Activated CD8-positive, alpha-beta memory T cell treated with anti-CD3 and anti-CD28 coated beads for 36 hours (primary cell): ENCODE measurements around the gene KCP. TPM values are rescaled to one million over a fixed set of nuclear protein-coding genes. Genes with fewer than 3 reads are reported as not detected.
"Not testable (repeated sequence)": the region's sequence is repeated elsewhere in the genome, so short reads cannot be mapped to it uniquely, and the experiment has no call there.

Experiments used
- CTCF ChIA-PET: fragments of 350-600 bp; sonication (Branson Sonifier 250); formaldehyde crosslinking; loops from one replicate; lab custom pipeline; 2021; ENCODE audit warnings: antibody characterized with exemption; lab: Charles Lee
- POLR2A ChIA-PET: fragments of 350-600 bp; sonication (Branson Sonifier 250); formaldehyde crosslinking; loops from one replicate; lab custom pipeline; 2021; ENCODE audit warnings: antibody characterized with exemption; lab: Charles Lee
- total RNA-seq, 2 experiments: library from RNA; stranded (reverse); gene quantifications; one replicate each; pipeline ENCODE4 v1.2.3, GENCODE V29; 2021

The KCP gene
- total RNA-seq, 2 experiments from 2014 or later: 0.53 to 0.61 TPM

- ChIA-PET POLR2A (no interaction called here), CTCF (interaction anchor here (0.7 to 1.0 kb wide), 2 partner anchors 31 to 178 kb away, joined by 3 to 4 read pairs; no protein-coding TSS in a partner anchor)
Measured at GRCh38 chr7:128913870-128914565, 3.5 kb upstream of the KCP start.

DNA sequence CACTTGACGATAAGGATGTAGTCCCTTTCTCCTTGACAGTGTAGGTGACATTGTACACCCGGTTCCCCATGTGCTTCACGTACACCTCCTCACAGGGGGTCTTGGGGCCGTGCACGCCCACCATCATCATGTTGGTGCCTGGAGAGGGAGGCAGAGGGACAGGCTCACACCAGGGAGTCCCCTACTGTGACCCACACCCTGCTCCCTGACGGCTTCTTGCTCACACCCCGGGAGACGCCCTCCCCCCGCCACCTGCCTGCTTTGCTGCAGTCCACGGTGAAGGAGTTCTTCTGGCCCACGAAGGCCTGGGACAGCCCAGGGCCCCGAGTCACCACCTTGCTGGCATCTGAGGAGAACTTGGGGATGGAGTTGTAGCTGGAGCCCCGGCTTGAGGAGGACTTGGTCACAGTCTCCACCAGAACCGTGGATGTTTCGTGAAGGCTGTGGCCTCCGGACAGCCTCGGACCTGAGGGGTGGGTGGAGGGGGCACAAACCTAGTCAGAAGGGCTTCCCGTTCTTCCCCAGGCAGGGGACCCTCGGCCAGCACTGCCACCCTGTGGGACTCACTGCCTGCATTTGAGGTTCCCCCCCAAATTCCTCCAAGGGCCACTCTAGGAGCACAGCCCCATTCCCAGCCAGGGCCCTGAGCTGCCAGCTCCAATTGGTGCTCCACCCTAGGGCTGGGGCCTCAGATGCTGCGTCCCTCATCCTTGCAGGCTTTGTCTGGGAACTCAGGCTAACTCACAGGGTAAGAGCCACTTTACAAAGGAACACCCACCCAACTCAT, 2.4 kb upstream of the KCP start:
- POLR2A ChIA-PET: not testable (repeated sequence)
- CTCF ChIA-PET: interaction anchor here (0.7 kb wide), 1 partner anchor 30 kb away, joined by 3 read pairs; no protein-coding TSS in a partner anchor

GRCh38 chr7:128912281-128912680, 1.8 kb upstream of the KCP start:
- ChIA-PET POLR2A (no interaction called here), CTCF (interaction anchor here (0.6 to 1.5 kb wide), 2 partner anchors 25 to 183 kb away, joined by 3 to 4 read pairs; no protein-coding TSS in a partner anchor)

GRCh38 chr7:128911423-128912031, 1.0 kb upstream of the KCP start:
- POLR2A ChIA-PET: no interaction called here
- CTCF ChIA-PET: interaction anchor here (0.6 to 1.5 kb wide), 2 partner anchors 25 to 184 kb away, joined by 3 to 4 read pairs; no protein-coding TSS in a partner anchor

DNA sequence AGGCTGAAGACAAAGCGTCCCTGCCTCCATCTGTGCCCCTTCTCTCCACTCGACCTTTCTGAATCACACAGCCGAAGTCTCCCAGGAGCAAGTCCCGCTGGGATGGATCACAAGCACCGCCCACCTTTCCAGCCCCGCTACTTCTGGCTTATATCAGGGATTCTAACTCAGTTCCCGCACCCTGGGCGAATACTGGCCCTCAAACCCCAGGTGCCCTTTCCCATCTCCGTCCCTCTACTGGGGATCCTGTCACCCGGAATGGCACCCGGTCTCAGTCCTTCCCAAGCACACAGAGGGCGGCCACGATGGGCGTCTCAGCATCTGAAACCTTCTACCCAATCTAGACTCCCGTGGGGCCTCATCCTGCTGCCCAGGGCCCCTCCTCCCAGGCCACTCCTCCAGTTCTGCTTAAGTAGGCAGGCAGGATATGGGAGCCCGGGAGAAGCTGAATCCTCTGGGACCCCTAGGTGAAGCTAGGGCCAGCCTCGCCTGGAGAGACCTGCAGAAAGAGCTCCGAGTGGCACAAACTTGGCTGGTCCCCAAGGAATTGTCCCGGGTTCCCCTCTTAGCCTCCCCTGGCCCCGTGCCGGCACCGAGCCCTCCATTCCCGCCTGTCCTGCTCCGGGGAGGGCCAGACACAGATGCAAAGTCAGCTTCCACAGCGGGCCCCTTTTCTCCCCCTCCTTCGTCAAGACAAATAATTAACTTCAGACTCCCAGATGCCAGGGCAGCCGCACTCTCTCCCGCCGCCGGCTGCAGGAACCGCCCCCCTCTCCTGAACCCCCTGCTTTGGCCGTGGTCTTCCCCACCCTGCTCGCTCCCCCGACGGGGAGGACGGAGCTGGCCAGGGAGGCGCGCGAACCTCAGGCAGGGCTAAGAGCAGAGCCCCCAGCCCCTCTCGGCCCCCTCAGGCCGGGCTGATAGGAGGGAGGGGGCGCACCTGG, 612 bp downstream of the KCP start:
- ChIA-PET POLR2A (interaction anchor here (0.5 kb wide), 1 partner anchor 133 kb away, joined by 3 read pairs; no protein-coding TSS in a partner anchor), CTCF (no interaction called here)

- ChIA-PET CTCF (no interaction called here), POLR2A (no interaction called here)
Measured at GRCh38 chr7:128908750-128909624, 1.5 kb downstream of the KCP start.

DNA sequence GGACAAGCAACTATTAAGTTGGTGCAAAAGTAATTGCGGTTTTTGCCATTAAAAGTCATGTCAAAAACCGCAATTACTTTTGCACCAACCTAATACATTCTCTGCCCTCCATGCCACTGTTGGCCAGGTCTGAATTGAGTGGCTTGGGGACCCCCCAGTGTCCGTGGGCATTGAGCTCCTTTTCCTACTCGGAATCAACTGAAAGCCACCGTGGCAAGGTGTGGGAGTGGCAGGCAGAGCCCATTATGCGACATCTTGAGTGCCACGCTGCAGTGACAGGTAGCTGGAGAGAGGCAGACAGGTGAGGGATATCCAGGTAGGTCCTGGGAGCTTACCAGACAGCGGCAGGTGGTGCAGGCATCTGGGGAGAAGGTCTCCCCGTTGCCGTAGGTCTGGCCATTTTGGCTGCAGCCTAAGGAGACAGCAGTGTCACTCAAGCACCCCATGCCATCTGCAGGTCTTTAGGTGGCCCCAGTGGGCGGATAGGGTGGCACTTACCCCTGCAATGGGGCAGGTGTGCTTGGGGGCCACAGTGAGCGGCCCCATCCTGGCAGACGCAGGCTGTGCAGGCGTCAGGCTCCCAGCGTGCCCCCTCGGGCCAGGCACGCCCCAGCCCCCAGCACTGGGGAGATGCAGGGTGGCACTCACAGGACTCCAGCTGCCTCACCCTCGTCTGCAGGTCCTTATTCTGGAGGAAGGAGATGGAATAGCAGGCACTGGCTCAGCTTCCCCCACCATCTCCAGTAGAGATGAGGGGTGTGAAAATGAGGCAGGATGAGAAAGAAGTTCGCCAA, 3.5 kb downstream of the KCP start:
- ChIA-PET CTCF (interaction anchor here (1.3 kb wide), 1 partner anchor 185 kb away, joined by 5 read pairs; no protein-coding TSS in a partner anchor), POLR2A (no interaction called here)

GRCh38 chr7:128906001-128906765, 4.3 kb downstream of the KCP start:
- ChIA-PET CTCF (no interaction called here), POLR2A (no interaction called here)

GRCh38 chr7:128904381-128905197, 5.9 kb downstream of the KCP start:
- POLR2A ChIA-PET: no interaction called here
- CTCF ChIA-PET: interaction anchor here (1.2 kb wide), 1 partner anchor 36 kb away, joined by 3 read pairs; no protein-coding TSS in a partner anchor

DNA sequence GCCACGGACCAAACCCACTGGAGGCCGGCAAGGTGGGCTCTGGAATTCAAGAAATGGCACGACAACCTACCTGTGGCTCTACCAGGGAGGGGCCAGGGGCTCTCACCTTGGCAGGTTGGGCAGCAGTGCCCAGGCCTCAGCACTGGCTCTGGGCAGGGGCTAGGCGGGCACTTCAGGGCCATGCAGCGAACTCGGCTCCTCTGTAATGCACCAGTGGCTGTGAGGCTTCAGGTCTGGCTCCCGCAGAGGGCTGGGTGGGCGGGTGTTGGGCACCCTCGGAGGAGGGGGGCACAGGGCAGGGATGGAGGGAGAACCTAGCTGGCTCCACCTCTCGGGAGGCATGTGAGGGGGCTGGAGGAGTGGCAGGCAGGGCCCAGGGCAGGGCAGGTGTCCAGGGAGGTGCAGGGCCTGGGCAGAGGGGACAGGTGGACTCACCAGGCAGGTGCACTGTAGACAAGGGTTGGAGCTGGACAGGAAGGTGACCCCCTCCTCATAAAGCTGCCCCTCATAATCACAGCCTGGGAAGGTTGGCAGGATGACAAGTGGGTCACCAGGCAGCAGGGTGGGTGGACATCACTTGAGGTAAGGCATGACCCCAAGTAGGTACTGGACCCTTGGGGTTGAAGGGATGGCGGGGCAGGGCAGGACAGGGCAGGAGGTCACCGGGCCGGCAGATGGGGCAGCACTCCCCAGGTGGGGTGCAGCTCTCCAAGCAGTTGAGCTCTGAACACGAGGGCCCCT, 6.7 kb downstream of the KCP start:
- ChIA-PET POLR2A (no interaction called here), CTCF (interaction anchor here (0.8 kb wide), 1 partner anchor 188 kb away, joined by 4 read pairs; no protein-coding TSS in a partner anchor)

DNA sequence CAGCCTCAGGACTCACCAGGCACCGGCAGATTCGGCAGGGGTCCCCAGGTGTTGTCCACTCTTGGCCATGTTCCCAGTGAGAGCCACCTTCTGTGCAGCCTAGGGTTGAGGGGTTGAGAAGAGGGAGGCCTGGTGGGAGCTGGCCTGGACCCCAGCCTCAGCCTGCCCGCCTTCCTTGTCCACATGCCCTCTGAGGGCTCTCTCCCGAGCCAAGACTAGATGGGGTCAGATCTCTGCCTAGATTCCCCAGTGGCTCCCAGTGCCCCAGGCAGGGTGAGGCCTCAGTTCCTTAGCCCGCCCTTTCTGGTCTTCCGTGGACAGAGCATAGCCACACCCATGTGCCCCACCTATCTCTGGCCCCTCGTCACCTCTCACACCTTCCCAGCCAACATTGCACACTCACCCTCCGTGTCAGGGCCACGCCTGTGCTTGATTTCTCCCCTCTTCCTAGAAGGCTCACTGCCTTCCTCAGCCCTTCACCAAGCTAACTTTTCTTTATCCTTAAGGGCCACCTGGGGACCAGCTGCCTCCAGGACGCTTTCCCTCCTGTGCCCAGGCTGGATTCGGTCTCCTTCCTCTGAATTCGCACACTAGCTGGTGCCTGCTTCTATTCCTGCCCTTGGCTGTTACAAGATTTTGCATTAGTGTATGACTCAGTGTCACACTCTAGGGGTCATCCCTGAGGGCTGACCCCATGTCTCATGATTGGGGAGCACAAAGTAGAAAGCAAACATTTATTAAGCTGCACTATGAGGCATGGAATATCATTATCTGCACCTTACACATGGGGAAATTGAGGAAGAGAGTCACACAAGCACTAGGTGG, 7.5 kb downstream of the KCP start:
- POLR2A ChIA-PET: no interaction called here
- CTCF ChIA-PET: interaction anchor here (0.8 to 1.0 kb wide), 2 partner anchors 13 to 189 kb away, joined by 3 to 4 read pairs; no protein-coding TSS in a partner anchor

GRCh38 chr7:128900237-128900636, 10.3 kb downstream of the KCP start:
- ChIA-PET POLR2A (no interaction called here), CTCF (interaction anchor here (1.1 kb wide), 1 partner anchor 191 kb away, joined by 5 read pairs; no protein-coding TSS in a partner anchor)

GRCh38 chr7:128899392-128899791, 11.1 kb downstream of the KCP start:
- ChIA-PET CTCF (interaction anchor here (1.1 kb wide), 1 partner anchor 192 kb away, joined by 5 read pairs; no protein-coding TSS in a partner anchor), POLR2A (no interaction called here)

GRCh38 chr7:128895320-128895719, 15.2 kb downstream of the KCP start:
- ChIA-PET CTCF (interaction anchor here (0.7 kb wide), 1 partner anchor 395 kb away, joined by 3 read pairs; no protein-coding TSS in a partner anchor), POLR2A (no interaction called here)
